PC-3 (cell line): ENCODE results near the gene VWA3B.

Source experiments
- CTCF ChIP-seq: fragments of 300-600 bp; sonication (generic); conservative IDR thresholded peaks from 2 replicates; pipeline ENCODE4 v1.5.1; 2017; ENCODE audit warnings: antibody characterized with exemption, low read depth, mild to moderate bottlenecking, low read length
- EZH2 ChIP-seq: fragments of 300-600 bp; sonication (generic); IDR thresholded peaks from one replicate; pipeline ENCODE4 v1.6.1; 2017; ENCODE audit warnings: antibody characterized with exemption, mild to moderate bottlenecking, low read length; ENCODE audit not compliant: unreplicated experiment
- EZH2phosphoT487 ChIP-seq: fragments of 300-600 bp; sonication (generic); IDR thresholded peaks from 2 replicates; pipeline ENCODE4 v1.6.1; 2018; ENCODE audit warnings: mild to moderate bottlenecking, antibody characterized with exemption, low read length, borderline replicate concordance

GRCh38 chr2:98311771-98312545 lies 225.0 kb downstream of the VWA3B start:
- TF ChIP-seq CTCF (no peak; the same call in 1 of the 2 replicates), EZH2 (no peak), EZH2phosphoT487 (no peak)
